Esophagus mucosa (tissue), 1 donor: ENCODE results near the gene CIT. TPM values are rescaled to one million over a fixed set of nuclear protein-coding genes. Genes with fewer than 3 reads are reported as not detected.
"Not testable (repeated sequence)": the region's sequence is repeated elsewhere in the genome, so short reads cannot be mapped to it uniquely, and the experiment has no call there.

Source experiments
- ATAC-seq: fragments of 200-7000 bp; cut with Tn5 transposase; one replicate; pipeline ENCODE4 v1.9.1; 2020
- total RNA-seq: library from RNA; stranded (reverse); gene quantifications from one replicate; pipeline ENCODE4 v1.2.4, GENCODE V29; 2023
- donor health status: DM: yes; HTN: yes; CAD: no.

The CIT gene
- total RNA-seq = 14.5 TPM

DNA sequence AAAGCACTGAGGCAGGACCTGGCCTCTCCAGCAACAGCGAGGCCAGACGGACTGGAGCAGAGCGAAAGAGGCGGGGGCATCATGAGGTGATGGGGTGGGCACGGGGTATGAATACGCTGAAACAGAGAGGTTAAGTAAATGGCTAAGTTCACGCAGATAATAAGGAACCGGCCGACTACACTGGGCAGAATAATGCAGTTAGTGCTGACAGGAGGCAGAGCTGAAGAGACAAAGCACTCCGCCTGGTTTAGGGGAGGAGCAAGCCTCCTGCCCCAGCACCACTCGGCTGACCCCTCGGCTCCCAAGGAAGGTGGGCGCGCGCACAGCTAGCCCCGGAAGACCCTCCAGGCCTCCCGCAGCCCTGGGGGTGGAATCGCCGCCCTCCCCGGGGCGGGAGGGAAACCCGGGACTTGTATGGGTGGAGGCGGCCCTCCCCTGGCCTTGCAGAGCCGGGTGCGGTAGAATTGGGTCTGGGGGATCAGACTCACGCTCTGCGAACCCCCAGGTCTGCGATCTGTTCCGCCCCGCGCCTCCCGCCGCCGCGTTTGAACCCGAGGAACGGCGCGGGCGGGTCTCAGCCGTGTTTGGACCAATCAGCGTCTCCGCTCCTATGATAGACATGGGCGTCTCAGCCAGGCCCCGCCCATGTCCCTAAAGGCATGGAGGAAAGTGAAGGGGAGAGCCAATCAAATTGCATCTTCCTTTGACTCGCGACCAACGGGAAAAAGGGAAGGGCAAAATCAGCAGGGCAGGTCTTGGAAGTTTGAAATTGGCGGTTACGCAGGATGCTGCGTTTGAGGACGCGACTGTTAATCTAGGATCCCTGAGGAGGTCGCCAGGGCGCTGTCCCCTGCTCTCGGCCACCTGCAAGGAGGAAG is at the start of gene CIT:
Gene CIT, minus strand, starts transcription at position 560 of the 878 bp plus-strand sequence. CDS start 1,152 bp downstream, outside the sequence.
- peak; percentile 100 for ATAC-seq

DNA sequence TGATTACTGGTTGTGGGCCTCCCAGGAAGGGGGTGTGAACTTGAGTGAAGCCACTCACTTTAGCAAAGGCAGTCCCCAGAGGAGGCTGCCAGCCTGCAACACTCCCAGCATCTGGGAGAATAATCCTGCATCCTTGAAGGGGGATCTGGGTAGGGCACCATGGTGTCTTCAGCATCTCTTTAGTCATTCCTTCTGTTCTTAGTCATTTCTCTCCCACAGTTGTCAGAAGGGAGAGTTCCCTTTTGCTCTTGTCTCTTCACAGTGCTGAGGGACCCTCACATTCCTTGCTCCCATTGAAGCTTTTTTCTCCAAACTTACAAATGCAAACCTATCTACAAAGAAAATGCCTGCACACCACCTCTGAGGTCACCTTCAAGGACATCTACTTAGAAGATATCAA is 48.1 kb upstream of the CIT start:
- no peak for ATAC-seq

GRCh38 chr12:119920064-119920463 is 42.9 kb upstream of the CIT start:
- no peak for ATAC-seq

- ATAC-seq = no peak
Observed at GRCh38 chr12:119915894-119916510, 38.9 kb upstream of the CIT start.

- no peak for ATAC-seq
Observed at GRCh38 chr12:119914666-119915065, 37.5 kb upstream of the CIT start.

GRCh38 chr12:119913536-119914330 is 36.6 kb upstream of the CIT start:
- ATAC-seq = no peak

DNA sequence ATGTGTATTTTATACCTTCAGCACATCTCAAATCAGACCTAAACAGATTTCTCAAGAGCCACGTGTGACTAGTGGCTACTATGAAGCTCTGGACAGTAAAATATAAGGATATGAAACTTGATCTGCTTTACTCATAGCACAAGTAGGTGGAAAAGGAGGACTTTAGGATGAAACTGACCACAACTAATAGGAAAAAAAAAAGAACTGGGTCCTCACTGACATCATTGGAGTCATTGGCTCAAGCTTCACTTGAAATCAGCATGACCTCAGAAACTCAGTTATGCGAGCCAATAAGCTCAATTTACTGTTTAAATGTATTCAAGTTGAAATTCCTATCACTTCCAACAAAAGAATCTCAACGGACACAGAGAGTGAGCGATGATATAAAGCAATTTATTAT is 34.1 kb upstream of the CIT start:
- ATAC-seq = no peak

DNA sequence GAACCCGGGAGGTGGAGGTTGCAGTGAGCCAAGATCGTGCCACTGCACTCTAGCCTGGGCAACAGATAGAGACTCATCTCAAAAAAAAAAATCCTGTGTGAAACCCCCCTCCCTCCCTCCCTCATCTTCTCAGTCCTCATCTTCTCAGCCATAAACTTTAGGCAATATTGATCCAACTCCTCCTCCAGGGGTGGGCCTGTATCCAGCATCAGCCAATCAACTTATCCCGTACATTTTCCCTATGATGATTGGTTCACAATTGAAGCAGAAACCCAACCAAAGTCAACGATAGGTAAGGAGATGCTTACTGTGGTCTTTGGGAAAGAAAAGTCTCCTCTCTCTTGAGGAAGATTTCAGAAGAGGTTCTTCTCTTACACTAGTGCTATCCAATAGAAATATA is 33.5 kb upstream of the CIT start:
- ATAC-seq = no peak

DNA sequence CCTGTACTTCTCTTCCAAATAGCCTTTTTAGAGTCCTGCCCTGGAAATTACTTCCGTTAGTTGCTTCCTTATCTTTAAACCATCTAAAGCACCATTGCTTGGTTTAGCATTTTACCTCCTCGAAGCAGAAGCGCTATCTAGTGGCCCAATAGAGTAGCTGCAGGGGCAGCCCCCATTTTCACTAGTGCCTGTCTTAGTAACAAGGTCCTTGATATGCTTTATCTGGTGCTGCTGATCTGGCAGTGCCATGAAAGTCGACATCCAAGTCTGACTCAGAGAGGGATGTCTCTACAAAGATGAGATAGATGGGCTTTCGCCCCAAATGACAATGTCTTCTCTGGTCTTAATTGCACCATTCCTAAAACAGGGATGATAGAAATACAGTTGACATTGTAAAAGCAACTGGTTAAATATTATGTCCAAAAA is 25.0 kb upstream of the CIT start:
- peak; percentile 75 for ATAC-seq

DNA sequence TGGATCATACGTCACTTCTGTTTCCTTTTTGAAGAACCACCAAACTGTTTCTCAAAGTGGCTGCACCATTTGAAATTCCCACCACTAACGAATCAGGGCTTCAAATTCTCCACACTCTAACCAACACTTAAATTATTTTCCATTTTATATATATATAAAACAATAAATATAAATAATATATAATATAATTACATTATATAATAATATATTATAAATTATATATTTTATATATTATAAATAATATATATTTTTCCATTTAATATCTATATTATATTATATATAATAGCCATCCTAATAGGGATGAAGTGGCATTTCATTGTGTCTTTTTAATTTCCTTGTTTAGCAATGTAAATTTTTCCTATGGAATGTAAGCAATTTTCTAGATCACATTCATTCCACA is 24.6 kb upstream of the CIT start:
- ATAC-seq = no peak

DNA sequence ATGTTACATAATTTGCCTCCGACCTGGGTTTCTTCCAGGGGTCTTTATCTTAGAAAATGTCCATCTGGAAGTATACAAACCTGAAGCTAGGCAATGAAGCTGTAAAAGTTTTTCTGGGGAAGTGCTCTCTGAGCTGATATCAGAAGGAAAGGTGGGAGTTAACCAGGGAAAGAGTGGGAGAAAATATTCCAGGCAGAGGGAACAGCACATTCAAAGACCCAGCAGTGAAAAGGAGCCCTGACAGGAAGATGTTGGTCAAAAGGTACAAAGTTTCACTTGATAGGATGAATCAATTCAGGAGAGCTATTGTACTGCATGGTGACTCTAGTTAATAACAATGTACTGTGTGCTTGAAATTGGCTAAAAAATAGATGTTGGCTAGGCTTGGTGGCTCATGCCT is 17.8 kb upstream of the CIT start:
- ATAC-seq = no peak

- ATAC-seq = not testable (repeated sequence)
Observed at GRCh38 chr12:119892611-119893010, 15.5 kb upstream of the CIT start.

GRCh38 chr12:119885549-119885948 is 8.4 kb upstream of the CIT start:
- ATAC-seq = no peak

- not testable (repeated sequence) for ATAC-seq
Observed at GRCh38 chr12:119883791-119884190, 6.7 kb upstream of the CIT start.

DNA sequence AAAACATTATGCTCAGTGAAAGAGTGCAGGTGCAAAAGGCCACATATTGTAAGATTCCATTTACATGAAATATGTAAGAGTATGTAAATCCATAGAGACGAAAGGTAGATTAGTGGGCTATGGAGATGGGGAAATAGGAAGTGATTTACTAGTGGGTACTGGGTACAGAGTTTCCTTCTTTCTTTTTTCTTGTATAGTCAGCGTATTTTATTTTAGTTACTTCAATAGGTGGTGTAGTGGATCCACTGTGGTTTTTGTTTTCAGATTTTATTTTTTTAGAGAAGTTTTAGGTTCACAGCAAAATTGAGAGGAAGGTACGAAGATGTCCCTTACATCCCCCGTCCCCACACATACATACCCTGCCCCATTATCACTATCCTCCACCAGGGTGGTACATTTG is 6.1 kb upstream of the CIT start:
- no peak for ATAC-seq

DNA sequence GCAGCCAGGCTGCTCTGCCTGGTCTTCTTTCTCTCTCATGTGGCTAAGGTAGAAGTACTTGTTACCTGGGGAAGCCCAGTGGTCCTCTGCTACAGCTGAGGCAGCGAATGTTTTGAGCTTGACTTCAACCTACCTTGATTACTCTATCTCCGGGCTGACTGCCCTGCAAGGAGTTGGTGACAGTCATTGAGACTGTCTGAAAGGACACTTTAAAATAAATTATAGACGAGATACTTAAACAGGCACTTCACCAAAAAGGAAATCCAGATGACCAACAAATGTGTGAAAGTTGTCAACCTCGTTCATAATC is 474 bp upstream of the CIT start:
- no peak for ATAC-seq

DNA sequence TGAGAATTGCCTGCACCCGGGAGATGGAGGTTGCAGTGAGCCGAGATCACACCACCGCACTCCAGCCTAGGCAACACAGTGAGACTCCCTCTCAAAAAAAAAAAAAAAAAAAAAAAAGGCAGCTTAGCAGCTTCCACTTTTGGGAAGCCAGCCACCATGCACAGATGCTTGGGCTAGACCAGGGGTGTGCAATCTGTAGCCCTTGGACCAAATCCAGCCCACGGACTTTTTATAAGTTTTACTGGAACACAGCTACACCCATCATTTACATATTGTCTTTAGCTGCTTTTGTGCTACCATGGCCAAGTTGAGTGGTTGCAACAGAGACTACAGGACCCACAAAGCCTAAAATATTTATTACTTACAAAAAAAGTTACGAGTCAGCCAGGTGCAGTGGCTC is 6.7 kb downstream of the CIT start:
- no peak for ATAC-seq

DNA sequence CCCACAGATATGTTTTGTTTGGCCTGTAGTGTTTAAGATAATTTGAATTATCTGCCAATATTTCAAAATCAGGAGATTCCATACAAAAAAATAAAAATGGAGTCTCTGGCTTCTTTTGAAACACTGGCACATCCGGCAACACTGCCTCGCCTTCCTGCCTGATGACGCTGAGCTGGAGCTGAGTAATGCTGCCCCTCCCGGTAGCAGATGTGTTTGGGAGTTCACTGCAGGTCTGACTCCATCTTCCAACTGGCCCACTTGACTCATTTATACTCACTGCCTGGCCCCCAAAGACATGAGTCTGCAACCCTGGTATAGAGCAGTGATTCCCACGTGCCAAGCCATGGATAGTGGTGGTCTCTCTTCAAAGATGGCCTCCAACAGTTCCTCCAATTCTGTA is 7.4 kb downstream of the CIT start:
- ATAC-seq = peak; percentile 96

- peak; percentile 36 for ATAC-seq
Observed at GRCh38 chr12:119868992-119869391, 8.1 kb downstream of the CIT start.

GRCh38 chr12:119864591-119864990 is 12.5 kb downstream of the CIT start:
- ATAC-seq = no peak

DNA sequence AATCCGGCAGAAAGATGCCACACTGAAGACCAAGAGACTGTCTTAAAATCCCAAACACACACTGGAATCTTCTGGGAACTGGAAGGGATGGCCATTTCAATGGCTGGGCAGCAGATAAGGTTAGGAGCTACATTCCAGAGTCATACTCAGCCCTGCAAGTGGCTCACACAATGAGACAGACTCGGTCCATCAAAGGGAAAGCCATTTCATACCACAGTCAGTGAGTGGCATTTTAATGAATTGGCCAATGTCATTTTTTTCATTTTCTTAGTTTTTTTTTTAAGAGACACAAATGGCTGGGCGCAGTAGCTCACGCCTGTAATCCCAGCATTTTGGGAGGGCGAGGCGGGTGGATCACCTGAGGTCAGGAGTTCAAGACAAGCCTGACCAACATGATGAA is 17.9 kb downstream of the CIT start:
- no peak for ATAC-seq

- no peak for ATAC-seq
Observed at GRCh38 chr12:119857041-119857591, 20.0 kb downstream of the CIT start.

- ATAC-seq = no peak
Observed at GRCh38 chr12:119850330-119850729, 26.8 kb downstream of the CIT start.
